SIG-M5 treated with dmso at 0.1 percent for 504 hours (cell line): ENCODE data around the gene SLC6A2.

Source experiments
- DNase-seq: peaks from one replicate; lab custom pipeline; 2025; ENCODE audit not compliant: unreplicated experiment; lab: John Stamatoyannopoulos, UW

Gene SLC6A2

GRCh38 chr16:55709801-55710200, 54.0 kb downstream of the SLC6A2 start:
- DNase-seq, result no peak

- DNase-seq, result no peak
These were observed 54.7 kb downstream of the SLC6A2 start for GRCh38 chr16:55710466-55710865.

- peak; percentile 65 for DNase-seq
These were observed 56.4 kb downstream of the SLC6A2 start for GRCh38 chr16:55711959-55712876.

GRCh38 chr16:55713103-55713502, 57.3 kb downstream of the SLC6A2 start:
- DNase-seq, result no peak

GRCh38 chr16:55717326-55717725, 61.5 kb downstream of the SLC6A2 start:
- no peak for DNase-seq

GRCh38 chr16:55725055-55725777, 69.4 kb downstream of the SLC6A2 start:
- no peak for DNase-seq

- DNase-seq, result no peak
These were observed 73.0 kb downstream of the SLC6A2 start for GRCh38 chr16:55728797-55729196.

GRCh38 chr16:55730115-55730514, 74.3 kb downstream of the SLC6A2 start:
- DNase-seq, result no peak

GRCh38 chr16:55732496-55732895, 76.7 kb downstream of the SLC6A2 start:
- DNase-seq, result no peak

GRCh38 chr16:55734665-55735064, 78.9 kb downstream of the SLC6A2 start:
- no peak for DNase-seq

GRCh38 chr16:55735120-55735781, 79.5 kb downstream of the SLC6A2 start:
- DNase-seq, result no peak

- no peak for DNase-seq
These were observed 80.9 kb downstream of the SLC6A2 start for GRCh38 chr16:55736671-55737070.

- DNase-seq, result no peak
These were observed 81.5 kb downstream of the SLC6A2 start for GRCh38 chr16:55737318-55737717.

GRCh38 chr16:55737966-55738365, 82.2 kb downstream of the SLC6A2 start:
- no peak for DNase-seq

GRCh38 chr16:55746081-55746480, 90.3 kb downstream of the SLC6A2 start:
- no peak for DNase-seq

GRCh38 chr16:55747785-55748184, 92.0 kb downstream of the SLC6A2 start:
- DNase-seq, result no peak

GRCh38 chr16:55752465-55753144, 96.8 kb downstream of the SLC6A2 start:
- peak; percentile 61 for DNase-seq

- peak; percentile 62 for DNase-seq
These were observed 97.4 kb downstream of the SLC6A2 start for GRCh38 chr16:55753145-55753631.
